UCSD-AML1 (cell line): Measurements from ENCODE around the gene CYSTM1.

ENCODE experiments used
- DNase-seq: peaks from one replicate; lab custom pipeline; 2025; ENCODE audit not compliant: unreplicated experiment; lab: John Stamatoyannopoulos, UW

The CYSTM1 gene

GRCh38 chr5:140205216-140205615, 30.2 kb downstream of the CYSTM1 start:
- DNase-seq = no peak

- no peak for DNase-seq
Measured at GRCh38 chr5:140205952-140206351, 31.0 kb downstream of the CYSTM1 start.

- no peak for DNase-seq
Measured at GRCh38 chr5:140207250-140207964, 32.4 kb downstream of the CYSTM1 start.

DNA sequence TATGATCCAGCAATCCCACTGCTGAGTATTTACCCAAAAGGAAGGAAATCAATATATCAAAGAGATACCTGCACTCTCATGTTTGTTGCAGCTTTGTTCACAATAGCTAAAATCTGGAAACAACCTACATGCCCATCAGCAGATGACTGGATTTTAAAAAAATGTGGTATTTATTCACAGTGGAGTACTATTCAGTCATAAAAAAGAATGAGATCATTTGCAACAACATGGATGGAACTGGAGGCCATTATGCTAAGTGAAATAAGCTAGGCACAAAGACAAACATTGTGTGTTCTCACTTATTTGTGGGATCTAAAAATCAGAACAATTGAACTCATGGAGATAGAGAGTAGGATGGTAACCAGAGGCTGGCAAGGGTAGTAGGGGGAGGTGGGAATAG, 33.1 kb downstream of the CYSTM1 start:
- DNase-seq = no peak

GRCh38 chr5:140213370-140213983, 38.5 kb downstream of the CYSTM1 start:
- DNase-seq = no peak

GRCh38 chr5:140214831-140215230, 39.8 kb downstream of the CYSTM1 start:
- peak; percentile 24 for DNase-seq

- no peak for DNase-seq
Measured at GRCh38 chr5:140215276-140215675, 40.3 kb downstream of the CYSTM1 start.

DNA sequence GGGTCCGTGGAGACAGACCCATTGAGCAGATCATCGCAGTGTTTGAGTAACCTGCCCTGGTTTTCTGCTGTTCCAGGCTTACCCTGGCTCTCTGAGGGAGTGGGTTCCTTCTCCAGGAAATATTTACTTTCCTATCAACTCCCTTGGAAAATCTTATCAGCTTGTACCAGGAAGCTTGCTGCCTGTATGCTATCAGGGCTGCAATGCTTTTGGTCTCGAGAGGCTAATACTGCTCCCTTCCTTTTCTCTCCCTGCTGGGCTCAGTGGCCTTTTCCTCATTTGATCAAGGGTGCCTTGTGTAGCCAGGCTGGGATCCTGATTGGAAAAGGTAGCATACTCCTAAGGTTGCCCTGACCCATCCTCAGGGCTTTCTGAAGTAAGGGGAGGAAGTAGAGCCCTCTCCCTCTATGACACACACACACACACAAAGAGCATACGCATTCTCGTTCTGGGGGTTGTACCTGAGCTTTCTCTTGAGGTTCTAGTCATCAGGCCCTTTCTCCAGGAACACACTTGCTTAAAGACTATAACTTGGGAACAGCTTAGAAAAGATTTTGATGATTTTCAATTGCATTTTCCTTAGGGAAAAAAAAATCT, 41.6 kb downstream of the CYSTM1 start:
- DNase-seq = no peak

DNA sequence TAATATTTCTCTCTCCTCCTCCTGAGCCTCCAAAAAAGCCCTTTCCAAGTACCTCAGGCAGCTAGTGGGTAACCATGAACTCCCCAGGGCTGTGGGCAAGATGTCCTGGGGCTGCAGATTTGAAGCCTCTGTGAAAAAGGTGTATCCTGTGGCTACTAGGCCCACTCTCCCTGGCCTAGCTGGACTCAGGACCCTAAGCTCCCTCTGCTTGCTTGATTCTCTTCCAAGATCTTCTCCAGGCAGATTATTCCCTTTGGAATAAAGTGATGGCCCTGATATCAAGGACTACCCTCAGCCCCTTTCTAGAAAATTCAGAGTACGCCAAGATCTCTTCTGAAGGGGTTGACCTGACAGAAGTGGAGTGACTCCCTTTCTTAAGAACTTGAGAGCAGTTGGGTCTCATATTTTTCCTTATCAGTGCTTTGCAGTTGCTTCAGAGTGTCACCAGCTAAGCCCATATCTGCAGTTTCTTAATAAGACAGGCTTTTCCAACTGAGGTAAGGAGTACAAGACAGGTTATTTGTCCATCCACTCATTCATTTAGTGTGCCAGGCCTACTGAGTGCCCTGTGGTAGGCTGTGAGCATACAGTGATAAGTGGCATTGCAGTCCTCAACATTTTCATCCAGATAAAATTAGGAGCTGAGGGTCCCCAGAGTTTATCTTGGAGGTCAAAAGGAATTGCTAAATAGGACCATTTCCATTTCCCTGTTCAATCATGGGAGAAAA, 42.5 kb downstream of the CYSTM1 start:
- no peak for DNase-seq

GRCh38 chr5:140219068-140219991, 44.3 kb downstream of the CYSTM1 start:
- no peak for DNase-seq

DNA sequence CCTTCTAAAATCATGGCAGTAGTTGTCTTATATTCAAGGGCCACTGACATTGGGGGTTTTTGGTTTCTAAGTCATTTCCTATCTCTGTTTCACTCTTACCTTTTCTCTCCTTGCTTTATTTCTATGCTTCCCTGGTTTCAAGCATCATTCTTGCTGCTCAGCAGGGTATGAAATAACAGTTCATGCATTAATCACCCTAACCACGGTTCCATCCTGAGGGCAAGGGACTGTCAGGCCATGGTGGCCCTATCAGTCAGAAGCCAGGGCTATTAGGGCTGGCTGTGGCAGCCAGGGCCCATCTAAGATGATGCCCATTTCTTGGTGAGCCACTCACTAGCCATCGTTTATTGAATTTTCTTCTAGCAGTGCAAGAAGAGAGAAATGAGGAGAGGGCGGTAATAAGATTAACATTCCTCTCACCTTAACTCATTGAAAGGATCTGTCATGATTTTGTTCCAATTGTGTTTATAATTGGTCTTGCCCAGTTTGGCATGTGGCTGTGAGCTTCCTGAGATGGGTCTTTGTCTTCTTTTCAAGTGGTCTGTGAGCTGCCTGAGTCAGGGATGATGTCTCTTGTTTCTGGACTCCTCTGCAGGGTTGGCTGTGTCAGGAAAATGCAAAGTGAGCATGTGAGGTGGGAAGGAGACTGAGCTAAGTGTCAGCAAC, 45.2 kb downstream of the CYSTM1 start:
- DNase-seq = no peak

DNA sequence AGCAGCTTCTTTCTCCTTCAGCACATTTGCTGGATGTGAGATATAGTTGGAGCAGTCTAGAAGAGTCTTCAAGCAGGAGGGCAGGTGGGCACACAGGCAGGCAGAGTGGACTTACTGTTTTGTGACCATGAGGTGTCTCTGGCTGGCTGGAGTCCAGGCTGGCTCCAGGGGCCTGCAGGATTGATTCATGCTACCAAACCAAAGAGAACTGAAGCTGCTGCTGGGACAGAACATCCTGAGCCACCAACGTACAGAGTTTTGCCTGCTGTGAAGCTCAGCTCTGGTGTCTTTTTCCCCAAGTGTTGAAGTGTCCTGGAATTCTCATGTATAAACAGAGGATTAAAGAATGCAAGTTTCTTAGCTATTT, 45.7 kb downstream of the CYSTM1 start:
- no peak for DNase-seq

- no peak for DNase-seq
Measured at GRCh38 chr5:140221697-140222223, 46.8 kb downstream of the CYSTM1 start.

DNA sequence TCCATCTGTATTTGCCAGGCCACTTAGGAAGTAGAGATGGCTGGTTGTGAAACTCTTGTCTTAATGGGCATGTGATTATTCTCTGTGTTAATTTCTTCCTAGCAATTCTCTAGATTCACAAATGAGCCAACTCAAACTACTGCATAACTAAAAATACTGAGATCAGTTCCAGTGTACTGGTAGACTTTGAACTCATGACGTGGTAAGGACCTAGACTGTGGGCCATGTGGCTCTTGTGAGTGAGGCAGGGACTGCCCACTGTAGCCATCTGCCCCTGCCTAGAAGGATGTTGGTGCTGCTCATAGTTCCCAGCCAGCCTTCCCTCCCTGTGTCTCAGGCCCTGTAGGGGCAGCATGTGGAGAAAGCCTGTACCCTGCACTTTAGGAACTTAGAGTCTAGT, 47.4 kb downstream of the CYSTM1 start:
- no peak for DNase-seq

DNA sequence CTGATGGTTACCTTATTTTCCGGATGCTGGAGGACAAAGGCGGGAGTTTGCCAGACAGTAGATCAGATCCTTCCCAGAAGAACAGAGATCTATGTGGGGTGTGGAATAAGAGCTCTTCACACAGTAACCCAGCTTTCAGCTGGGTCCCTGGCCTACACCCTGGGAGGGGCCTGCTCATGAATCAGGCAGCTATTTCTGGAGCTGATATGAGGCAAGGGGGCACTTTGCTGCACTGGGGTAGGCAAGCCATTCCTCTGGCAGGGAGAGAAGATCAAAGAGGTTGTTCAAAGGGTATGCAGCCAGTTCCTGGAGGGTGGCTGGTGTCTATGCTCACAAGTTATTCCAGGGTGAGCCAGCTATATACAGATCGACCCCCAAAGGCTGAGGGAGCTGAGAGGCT, 48.6 kb downstream of the CYSTM1 start:
- no peak for DNase-seq

DNA sequence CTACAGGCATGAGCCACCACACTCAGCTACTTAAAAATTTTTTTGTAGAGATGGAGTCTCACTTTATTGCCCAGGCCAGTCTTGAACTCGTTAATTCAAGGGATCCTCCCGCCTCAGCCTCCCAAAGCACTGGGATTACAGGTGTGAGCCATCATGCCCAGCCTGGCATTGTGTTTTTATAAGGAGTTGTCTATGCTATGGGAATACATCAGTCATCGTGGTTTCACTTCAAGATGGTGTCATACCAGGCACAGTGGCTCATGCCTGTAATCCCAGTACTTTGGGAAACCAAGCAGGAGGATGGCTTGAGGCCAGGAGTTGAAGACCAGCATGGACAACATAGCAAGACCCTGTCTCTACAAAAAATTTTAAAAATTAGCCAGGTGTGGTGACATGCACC, 49.7 kb downstream of the CYSTM1 start:
- DNase-seq = no peak

- DNase-seq = no peak
Measured at GRCh38 chr5:140225396-140225795, 50.4 kb downstream of the CYSTM1 start.

GRCh38 chr5:140227046-140227445, 52.1 kb downstream of the CYSTM1 start:
- no peak for DNase-seq

- no peak for DNase-seq
Measured at GRCh38 chr5:140228364-140228837, 53.4 kb downstream of the CYSTM1 start.

- DNase-seq = no peak
Measured at GRCh38 chr5:140230373-140230772, 55.4 kb downstream of the CYSTM1 start.
